Esophagus muscularis mucosa (tissue), 4 donors: ENCODE measurements around the gene SLC17A7.

ENCODE experiments used
- CTCF ChIP-seq, 3 experiments: fragments of 200-600 bp in 2 of 3; fragments of 450-650 bp in 1 of 3; sonication (generic) in 2 of 3; IDR thresholded peaks; one replicate each; pipeline ENCODE4 v1.5.1; 2017 to 2019; ENCODE audit warnings: antibody characterized with exemption in 3 of 3, mild to moderate bottlenecking in 2 of 3, moderate library complexity in 1 of 3
- EP300 ChIP-seq: sonication (generic); formaldehyde crosslinking; IDR thresholded peaks from one replicate; pipeline ENCODE4 v1.6.1; 2017; ENCODE audit warnings: antibody characterized with exemption
- POLR2A ChIP-seq: fragments of 450-650 bp; IDR thresholded peaks from one replicate; pipeline ENCODE4 v1.6.1; 2017; ENCODE audit warnings: antibody characterized with exemption, moderate library complexity, mild to moderate bottlenecking, low read depth

- TF ChIP-seq CTCF (IDR thresholded peaks at IDR 0.05) (no peak), POLR2A (no peak), EP300 (no peak)
Observed at GRCh38 chr19:49465371-49465770, 24.0 kb upstream of the SLC17A7 start.
